Transverse colon (tissue), 4 donors: ENCODE results near the gene C15orf62. TPM values are rescaled to one million over a fixed set of nuclear protein-coding genes. Genes with fewer than 3 reads are reported as not detected.

Experiments used
- DNase-seq: peaks from one replicate; pipeline ENCODE4 v3.0.0-alpha.2; 2019
- H3K27ac ChIP-seq, 4 donors: fragments of 200-600 bp; sonication (generic); 2 replicates each; pipeline ENCODE4 v1.5.1; 2016 to 2018; ENCODE audit warnings: inconsistent platforms in 4 of 4
- H3K27me3 ChIP-seq: fragments of 200-600 bp; sonication (generic); 2 replicates; pipeline ENCODE4 v1.5.1; 2017; ENCODE audit warnings: inconsistent platforms
- H3K36me3 ChIP-seq, 4 donors: fragments of 200-600 bp; sonication (generic); 2 replicates each; pipeline ENCODE4 v1.5.1; 2017 to 2019; ENCODE audit warnings: inconsistent platforms in 4 of 4
- H3K4me1 ChIP-seq, 4 donors: fragments of 200-600 bp; sonication (generic); 2 replicates each; pipeline ENCODE4 v1.5.1; 2017 to 2020; ENCODE audit warnings: inconsistent platforms in 4 of 4
- H3K4me3 ChIP-seq, 4 donors: fragments of 200-600 bp; sonication (generic); 1 replicate in 1 of 4; 2 replicates in 3 of 4; pipeline versions ENCODE4 v1.5.1 to v1.6.1; 2017 to 2019; ENCODE audit warnings: inconsistent platforms in 4 of 4
- H3K9me3 ChIP-seq, 2 donors: fragments of 200-600 bp; sonication (generic); 2 replicates each; pipeline ENCODE4 v1.5.1; 2017 to 2019; ENCODE audit warnings: inconsistent platforms in 2 of 2
- CTCF ChIP-seq, 5 experiments: fragments of 200-600 bp in 3 of 5; fragments of 450-650 bp in 2 of 5; sonication (generic) in 3 of 5; IDR thresholded peaks; 1 replicate in 2 of 5; 2 replicates in 3 of 5; pipeline ENCODE4 v1.5.1; 2016 to 2017; ENCODE audit warnings: antibody characterized with exemption in 5 of 5, inconsistent platforms in 3 of 5, mild to moderate bottlenecking in 2 of 5, moderate library complexity in 1 of 5
- EP300 ChIP-seq: sonication (generic); formaldehyde crosslinking; IDR thresholded peaks from one replicate; pipeline ENCODE4 v1.6.1; 2017; ENCODE audit warnings: antibody characterized with exemption, low read depth
- POLR2A ChIP-seq: fragments of 450-650 bp; IDR thresholded peaks from one replicate; pipeline ENCODE4 v1.6.1; 2016; ENCODE audit warnings: antibody characterized with exemption, mild to moderate bottlenecking, moderate library complexity
- POLR2AphosphoS5 ChIP-seq, 3 donors: sonication (generic); formaldehyde crosslinking; IDR thresholded peaks; one replicate each; pipeline ENCODE4 v1.6.1; 2016; ENCODE audit warnings: antibody characterized with exemption in 3 of 3
- WGBS, 2 donors: methylation state at CpG; one replicate each; pipeline ENCODE4 v1.1.5; 2018; ENCODE audit warnings: low coverage in 1 of 2; 5-methylcytosine and 5-hydroxymethylcytosine counted together
- in situ Hi-C, 4 donors: fragments of 200-750 bp; cut with MboI; loops; one replicate each; pipeline versions ENCODE4 v1.15.0 to v1.15.1; 2017; ENCODE audit warnings: low sequenced_read_pairs in 3 of 4, low pct_ligation_motif_present in 1 of 4, low pct_unique_long_range_greater_than_20kb in 1 of 4
- intact Hi-C: fragments of 100-400 bp; cut with DNase I; formaldehyde crosslinking; loops from one replicate; pipeline ENCODE4 v1.15.1; 2023; ENCODE audit warnings: low total_unique reads
- total RNA-seq, 4 donors: library from RNA; depleted of rRNA; stranded (reverse); fragments of >200 nt; gene quantifications; one replicate each; pipeline ENCODE4 v1.1.0, GENCODE V29; 2016

Gene C15orf62
- total RNA-seq, 4 donors from 2014 or later, result 0.14 to 0.32 TPM; not detected in 2

DNA sequence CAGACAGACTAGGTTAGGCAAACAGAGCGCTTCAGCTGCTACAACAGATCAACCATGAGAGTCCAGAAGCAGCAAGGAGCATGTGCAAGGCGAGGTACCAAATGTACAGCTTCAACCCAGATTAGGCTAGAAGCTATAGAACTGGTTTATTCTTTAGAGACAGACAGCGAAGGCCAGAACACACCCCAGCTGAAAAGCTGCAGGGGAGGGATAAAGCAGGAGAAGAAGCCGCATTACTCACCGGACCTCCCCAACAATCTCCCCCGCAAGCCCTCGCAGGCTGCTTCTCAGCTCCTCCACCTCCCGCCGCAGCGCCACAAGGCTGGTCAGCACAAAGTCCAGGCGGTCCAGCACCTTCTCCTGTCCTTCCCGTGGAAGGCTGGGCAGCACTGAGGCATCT is 18.0 kb upstream of the C15orf62 start:
- H3K27ac ChIP-seq, result no peak overlapping the region
- no peaks in the 10 kb centered on the region for H3K27me3 ChIP-seq
- DNase-seq, result no peak
- peaks cover 0 to 26% (median 10%) of the 10 kb centered on the region in 4 donors for H3K36me3 ChIP-seq
- H3K9me3 ChIP-seq, result no peaks in the 10 kb centered on the region
- no peak for TF ChIP-seq EP300
- no peak for TF ChIP-seq POLR2A
- no peak for TF ChIP-seq CTCF (IDR thresholded peaks at IDR 0.05)
- no peak for TF ChIP-seq POLR2AphosphoS5 (IDR thresholded peaks at IDR 0.05)
- WGBS, 2 donors, result 93 to 96% methylated on average over 3 to 12 of the region's 12 CpGs
- H3K4me1 ChIP-seq, result peaks cover 0 to 24% (median 12%) of the 10 kb centered on the region in 4 donors
- intact Hi-C loops, result no loop called here
- in situ Hi-C loops, result loop anchor here in 1 of 4 donors (25.0 kb wide), 1 partner anchor 164 kb away; the partner anchor contains the start of gene KNL1
- H3K4me3 ChIP-seq, result no peak overlapping the region

DNA sequence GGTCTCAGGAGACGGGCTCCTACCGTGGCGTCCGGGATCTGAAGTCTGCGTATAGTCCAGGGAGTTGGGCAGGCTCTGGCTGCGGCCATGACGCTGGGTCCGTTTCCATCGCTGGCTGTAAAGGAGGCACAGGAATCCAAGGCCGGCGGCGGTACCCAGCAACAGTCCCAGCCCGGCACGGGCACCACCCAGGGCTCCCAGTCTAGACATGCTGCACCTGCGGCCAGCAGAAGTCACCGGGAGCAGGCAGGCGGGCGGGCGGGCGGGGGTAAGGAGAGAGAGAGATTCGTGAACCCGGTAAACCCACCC is 15.3 kb upstream of the C15orf62 start:
- intact Hi-C loops, result loop anchor here (2.0 kb wide), 1 partner anchor 52 kb away; the partner anchor contains the start of genes DNAJC17 and ZFYVE19
- Histone ChIP-seq H3K9me3 (no peaks in the 10 kb centered on the region), H3K36me3 (peaks cover 0 to 22% (median 7%) of the 10 kb centered on the region in 4 donors), H3K27me3 (no peaks in the 10 kb centered on the region), H3K4me1 (peaks cover 0 to 24% (median 11%) of the 10 kb centered on the region in 4 donors), H3K4me3 (peak overlapping the region; percentile 68 to 85 (median 74)), H3K27ac (peak overlapping the region; percentile 84 to 90 (median 86))
- in situ Hi-C loops, result loop anchor here in 1 of 4 donors (25.0 kb wide), 1 partner anchor 167 kb away; the partner anchor contains the start of gene KNL1
- TF ChIP-seq CTCF (IDR thresholded peaks at IDR 0.05) (no peak), POLR2A (no peak), POLR2AphosphoS5 (IDR thresholded peaks at IDR 0.05) (no peak), EP300 (no peak)
- peak; percentile 54 for DNase-seq
- 0% methylated on average over 14 of the region's 22 CpGs; no CpG with 5 or more reads in 1 of the 2 donors for WGBS, 2 donors

GRCh38 chr15:40754883-40755811 is 14.6 kb upstream of the C15orf62 start, which contains the start of gene RMDN3:
Gene RMDN3 (minus strand): TSS chr15:40755254. CDS start chr15:40754783, 471 bp downstream.
- 1% methylated on average over 16 to 65 of the region's 66 CpGs for WGBS, 2 donors
- Histone ChIP-seq H3K9me3 (no peaks in the 10 kb centered on the region), H3K4me3 (peak within 1 kb of the TSS; percentile 68 to 85 (median 74)), H3K36me3 (peaks cover 0 to 16% (median 7%) of the 10 kb centered on the region in 4 donors), H3K27me3 (no peaks in the 10 kb centered on the region), H3K27ac (peak within 1 kb of the TSS; percentile 84 to 90 (median 86)), H3K4me1 (peaks cover 0 to 24% (median 11%) of the 10 kb centered on the region in 4 donors)
- TF ChIP-seq POLR2A (peak; percentile 68), EP300 (no peak), CTCF (IDR thresholded peaks at IDR 0.05) (peak in 2 of 5 experiments; percentile 12 to 17), POLR2AphosphoS5 (IDR thresholded peaks at IDR 0.05) (peak; percentile 75 to 89 (median 85))
- DNase-seq, result peak; percentile 95
- intact Hi-C loops, result loop anchor here (2.0 kb wide), 1 partner anchor 52 kb away; the partner anchor contains the start of genes DNAJC17 and ZFYVE19
- in situ Hi-C loops, result loop anchor here in 1 of 4 donors (25.0 kb wide), 1 partner anchor 168 kb away; the partner anchor contains the start of gene KNL1

DNA sequence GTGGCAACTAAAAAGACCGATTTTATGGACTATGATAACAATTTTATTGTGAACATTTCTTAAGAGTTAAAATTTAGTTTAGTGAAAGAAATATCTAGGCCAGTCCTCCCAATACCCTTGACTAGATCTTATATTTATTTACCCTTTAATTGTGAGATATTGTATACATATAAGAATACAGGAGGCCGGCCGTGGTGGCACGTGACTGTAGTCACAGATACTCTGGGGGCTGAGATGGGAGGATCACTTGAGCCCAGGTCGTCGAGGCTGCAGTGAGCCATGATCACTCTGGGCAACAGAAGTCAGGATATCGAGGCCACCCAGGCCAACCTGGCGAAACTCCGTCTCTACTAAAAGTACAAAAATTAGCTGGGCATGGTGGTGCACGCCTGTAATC is 14.0 kb upstream of the C15orf62 start:
- in situ Hi-C loops, result loop anchor here in 1 of 4 donors (25.0 kb wide), 1 partner anchor 169 kb away; the partner anchor contains the start of gene KNL1
- H3K4me3 ChIP-seq, result peak overlapping the region; percentile 17 to 85 (median 74)

More for the DNA sequence above, 14.0 kb upstream of the C15orf62 start:
- H3K27ac ChIP-seq, result peak overlapping the region; percentile 84 to 90 (median 86)
- DNase-seq, result no peak
- H3K27me3 ChIP-seq, result no peaks in the 10 kb centered on the region
- peaks cover 0 to 24% (median 11%) of the 10 kb centered on the region in 4 donors for H3K4me1 ChIP-seq
- peaks cover 0 to 9% (median 4%) of the 10 kb centered on the region in 4 donors for H3K36me3 ChIP-seq
- intact Hi-C loops, result loop anchor here (2.0 kb wide), 1 partner anchor 51 kb away; the partner anchor contains the start of genes DNAJC17 and ZFYVE19
- H3K9me3 ChIP-seq, result no peaks in the 10 kb centered on the region
- 0 to 50% methylated on average over 1 to 10 of the region's 10 CpGs for WGBS, 2 donors
- TF ChIP-seq POLR2AphosphoS5 (IDR thresholded peaks at IDR 0.05) (no peak), EP300 (no peak), CTCF (IDR thresholded peaks at IDR 0.05) (no peak), POLR2A (no peak)
